ENCODE measurements around the gene ADGRG4. TPM values are rescaled to one million over a fixed set of nuclear protein-coding genes. Genes with fewer than 3 reads are reported as not detected.

The ADGRG4 gene
- polyA plus RNA-seq, 1 donor from 2014 or later = not detected

- no peak overlapping the region for H3K4me3 ChIP-seq (ENCODE audit: low read length)
- H3K4me2 ChIP-seq (ENCODE audit: low read length) = no peak overlapping the region
- TF ChIP-seq EP300 (conservative IDR thresholded peaks at IDR 0.05; ENCODE audit: poor library complexity, severe bottlenecking) = no peak
- no peak for TF ChIP-seq SMC3 (conservative IDR thresholded peaks at IDR 0.05; ENCODE audit: poor library complexity)
- TF ChIP-seq MXI1 (conservative IDR thresholded peaks at IDR 0.05; ENCODE audit: poor library complexity, severe bottlenecking) = no peak
- no peak for TF ChIP-seq RAD21 (conservative IDR thresholded peaks at IDR 0.05)
- no peak for TF ChIP-seq POLR2AphosphoS5 (IDR thresholded peaks at IDR 0.05)
- TF ChIP-seq, protein P1, sequence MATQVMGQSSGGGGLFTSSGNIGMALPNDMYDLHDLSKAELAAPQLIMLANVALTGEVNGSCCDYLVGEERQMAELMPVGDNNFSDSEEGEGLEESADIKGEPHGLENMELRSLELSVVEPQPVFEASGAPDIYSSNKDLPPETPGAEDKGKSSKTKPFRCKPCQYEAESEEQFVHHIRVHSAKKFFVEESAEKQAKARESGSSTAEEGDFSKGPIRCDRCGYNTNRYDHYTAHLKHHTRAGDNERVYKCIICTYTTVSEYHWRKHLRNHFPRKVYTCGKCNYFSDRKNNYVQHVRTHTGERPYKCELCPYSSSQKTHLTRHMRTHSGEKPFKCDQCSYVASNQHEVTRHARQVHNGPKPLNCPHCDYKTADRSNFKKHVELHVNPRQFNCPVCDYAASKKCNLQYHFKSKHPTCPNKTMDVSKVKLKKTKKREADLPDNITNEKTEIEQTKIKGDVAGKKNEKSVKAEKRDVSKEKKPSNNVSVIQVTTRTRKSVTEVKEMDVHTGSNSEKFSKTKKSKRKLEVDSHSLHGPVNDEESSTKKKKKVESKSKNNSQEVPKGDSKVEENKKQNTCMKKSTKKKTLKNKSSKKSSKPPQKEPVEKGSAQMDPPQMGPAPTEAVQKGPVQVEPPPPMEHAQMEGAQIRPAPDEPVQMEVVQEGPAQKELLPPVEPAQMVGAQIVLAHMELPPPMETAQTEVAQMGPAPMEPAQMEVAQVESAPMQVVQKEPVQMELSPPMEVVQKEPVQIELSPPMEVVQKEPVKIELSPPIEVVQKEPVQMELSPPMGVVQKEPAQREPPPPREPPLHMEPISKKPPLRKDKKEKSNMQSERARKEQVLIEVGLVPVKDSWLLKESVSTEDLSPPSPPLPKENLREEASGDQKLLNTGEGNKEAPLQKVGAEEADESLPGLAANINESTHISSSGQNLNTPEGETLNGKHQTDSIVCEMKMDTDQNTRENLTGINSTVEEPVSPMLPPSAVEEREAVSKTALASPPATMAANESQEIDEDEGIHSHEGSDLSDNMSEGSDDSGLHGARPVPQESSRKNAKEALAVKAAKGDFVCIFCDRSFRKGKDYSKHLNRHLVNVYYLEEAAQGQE (IDR thresholded peaks at IDR 0.05; ENCODE audit: borderline replicate concordance) = no peak
- TF ChIP-seq EZH2 (IDR thresholded peaks at IDR 0.05; ENCODE audit: borderline replicate concordance, insufficient read depth, low read length, poor library complexity, severe bottlenecking) = no peak
- no peak for TF ChIP-seq TAF1 (IDR thresholded peaks at IDR 0.05; ENCODE audit: low read depth)
- no peak for TF ChIP-seq CTCF (IDR thresholded peaks at IDR 0.05; ENCODE audit: poor library complexity, severe bottlenecking)
- H3K79me2 ChIP-seq (replicated peaks; ENCODE audit: insufficient read depth, low read length) = no peaks in the 10 kb centered on the region
- no peaks in the 10 kb centered on the region for H3F3A ChIP-seq (ENCODE audit: insufficient read depth, low read length, poor library complexity, severe bottlenecking)
- no peaks in the 10 kb centered on the region for H3K36me3 ChIP-seq (ENCODE audit: insufficient read depth, low read length)
- H3K27me3 ChIP-seq (ENCODE audit: insufficient read depth, low read depth, low read length) = no peaks in the 10 kb centered on the region
- H3K9me2 ChIP-seq (ENCODE audit: insufficient read depth, low read length) = no peaks in the 10 kb centered on the region
- no peak overlapping the region for H3K9ac ChIP-seq (ENCODE audit: low read length)
- no peaks in the 10 kb centered on the region for H3K9me3 ChIP-seq (ENCODE audit: low read length)
- H2AFZ ChIP-seq (ENCODE audit: low read depth, low read length) = no peak overlapping the region
- H4K20me1 ChIP-seq (ENCODE audit: insufficient read depth) = no peaks in the 10 kb centered on the region
- H3K27ac ChIP-seq (ENCODE audit: low read length) = no peak overlapping the region
These were observed 76.0 kb downstream of the ADGRG4 start for GRCh38 chrX:136376713-136377112.

- Histone ChIP-seq H2AFZ (ENCODE audit: low read depth, low read length) (no peak overlapping the region), H3K27me3 (ENCODE audit: insufficient read depth, low read depth, low read length) (no peaks in the 10 kb centered on the region), H3K9me3 (ENCODE audit: low read length) (no peaks in the 10 kb centered on the region), H3K79me2 (replicated peaks; ENCODE audit: insufficient read depth, low read length) (no peaks in the 10 kb centered on the region), H3K4me2 (ENCODE audit: low read length) (no peak overlapping the region), H4K20me1 (ENCODE audit: insufficient read depth) (no peaks in the 10 kb centered on the region), H3F3A (ENCODE audit: insufficient read depth, low read length, poor library complexity, severe bottlenecking) (no peaks in the 10 kb centered on the region), H3K36me3 (ENCODE audit: insufficient read depth, low read length) (no peaks in the 10 kb centered on the region), H3K9ac (ENCODE audit: low read length) (no peak overlapping the region), H3K9me2 (ENCODE audit: insufficient read depth, low read length) (no peaks in the 10 kb centered on the region), H3K27ac (ENCODE audit: low read length) (no peak overlapping the region), H3K4me3 (ENCODE audit: low read length) (no peak overlapping the region)
- TF ChIP-seq RAD21 (conservative IDR thresholded peaks at IDR 0.05) (no peak), TAF1 (IDR thresholded peaks at IDR 0.05; ENCODE audit: low read depth) (no peak), MXI1 (conservative IDR thresholded peaks at IDR 0.05; ENCODE audit: poor library complexity, severe bottlenecking) (no peak), EZH2 (IDR thresholded peaks at IDR 0.05; ENCODE audit: borderline replicate concordance, insufficient read depth, low read length, poor library complexity, severe bottlenecking) (no peak), EP300 (conservative IDR thresholded peaks at IDR 0.05; ENCODE audit: poor library complexity, severe bottlenecking) (no peak), SMC3 (conservative IDR thresholded peaks at IDR 0.05; ENCODE audit: poor library complexity) (no peak), POLR2AphosphoS5 (IDR thresholded peaks at IDR 0.05) (no peak), CTCF (IDR thresholded peaks at IDR 0.05; ENCODE audit: poor library complexity, severe bottlenecking) (no peak)
- TF ChIP-seq, protein P1 (IDR thresholded peaks at IDR 0.05; ENCODE audit: borderline replicate concordance) = no peak
These were observed 79.4 kb downstream of the ADGRG4 start for GRCh38 chrX:136380010-136380769.
